GM13977 (cell line): Measurements from ENCODE around the gene GALNT14.

Experiments
- DNase-seq: peaks from one replicate; pipeline ENCODE4 v3.0.0; 2012; ENCODE audit warnings: low spot score
- CTCF ChIP-seq: IDR thresholded peaks from 2 replicates; pipeline ENCODE4 v1.5.1; 2012; ENCODE audit warnings: mild to moderate bottlenecking, control low read depth; ENCODE audit not compliant: insufficient read depth; ENCODE audit errors: extremely low read depth, missing control alignments
- in situ Hi-C: fragments of 300-500 bp; cut with MboI; formaldehyde crosslinking; loops from one replicate; pipeline ENCODE4 v1.12.0; 2022; ENCODE audit warnings: low sequenced_read_pairs, low pct_unique_long_range_greater_than_20kb, mixed read lengths, inconsistent platforms; ENCODE audit not compliant: unreplicated experiment

GALNT14 gene

GRCh38 chr2:30936977-30937376 is 201.3 kb downstream of the GALNT14 start:
- DNase-seq: no peak
- in situ Hi-C loops: no loop called here
- TF ChIP-seq CTCF: no peak

- DNase-seq: no peak
- in situ Hi-C loops: no loop called here
- TF ChIP-seq CTCF: no peak
Measured at GRCh38 chr2:30935795-30936194, 202.4 kb downstream of the GALNT14 start.

- DNase-seq: no peak
- in situ Hi-C loops: no loop called here
- no peak for TF ChIP-seq CTCF
Measured at GRCh38 chr2:30934066-30934465, 204.2 kb downstream of the GALNT14 start.

- no peak for TF ChIP-seq CTCF
- in situ Hi-C loops: no loop called here
- no peak for DNase-seq
Measured at GRCh38 chr2:30933496-30933895, 204.7 kb downstream of the GALNT14 start.

- DNase-seq: no peak
- TF ChIP-seq CTCF: no peak
- in situ Hi-C loops: no loop called here
Measured at GRCh38 chr2:30932870-30933269, 205.4 kb downstream of the GALNT14 start.

- no peak for DNase-seq
- no peak for TF ChIP-seq CTCF
- in situ Hi-C loops: no loop called here
Measured at GRCh38 chr2:30931841-30932407, 206.3 kb downstream of the GALNT14 start.

GRCh38 chr2:30930716-30931115 is 207.5 kb downstream of the GALNT14 start:
- no peak for DNase-seq
- in situ Hi-C loops: no loop called here
- TF ChIP-seq CTCF: no peak
